GM12878 (cell line): ENCODE data around the gene CFAP157. TPM values are rescaled to one million over a fixed set of nuclear protein-coding genes. Genes with fewer than 3 reads are reported as not detected.

ENCODE experiments used
- ATAC-seq: fragments of 200-7000 bp; cut with Tn5 transposase; 3 replicates; pipeline ENCODE4 v1.9.1; 2020; ENCODE audit warnings: mild to moderate bottlenecking, moderate library complexity
- BruUV-seq: library from RNA; stranded (reverse); fragments of 400-500 nt; replicated peaks from 2 replicates; lab custom pipeline; 2021; lab: Mats Ljungman, UMichigan
- CTCF ChIA-PET: fragments of 300-600 bp; sonication (Branson Sonifier 250); formaldehyde crosslinking; extraction: SDS; loops from one replicate; lab custom pipeline; 2021; ENCODE audit warnings: inconsistent platforms; lab: Yijun Ruan, JAX
- POLR2A ChIA-PET: fragments of 350-600 bp; formaldehyde crosslinking; extraction: SDS; loops from one replicate; lab custom pipeline; 2021; ENCODE audit warnings: inconsistent platforms; lab: Charles Lee
- RAD21 ChIA-PET: fragments of 300-600 bp; sonication (Branson Sonifier 250); formaldehyde crosslinking; loops from one replicate; lab custom pipeline; 2023; ENCODE audit warnings: antibody characterized with exemption; ENCODE audit not compliant: unreplicated experiment; lab: Charles Lee
- SMC1A ChIA-PET: fragments of 300-600 bp; sonication (Branson Sonifier 250); formaldehyde crosslinking; loops from one replicate; lab custom pipeline; 2023; ENCODE audit not compliant: unreplicated experiment, uncharacterized antibody; lab: Charles Lee
- DNase-seq: peaks from one replicate; pipeline ENCODE4 v3.0.0-alpha.2; 2011; ENCODE audit warnings: low read depth, low spot score
- FAIRE-seq: peaks from 3 replicates; lab custom pipeline; 2011; peaks lifted over from hg19 to GRCh38; lab: Jason Lieb, UNC
- H2AFZ ChIP-seq: 2 replicates; pipeline ENCODE4 v1.6.0; 2011; ENCODE audit warnings: low read depth, low read length, control low read depth; ENCODE audit not compliant: control insufficient read depth
- H3K27ac ChIP-seq: 2 replicates; pipeline ENCODE4 v1.5.1; 2011; ENCODE audit warnings: control low read depth; ENCODE audit not compliant: control insufficient read depth, insufficient read depth
- H3K27me3 ChIP-seq, 2 experiments: replicated peaks in 1 of 2; 2 replicates each; pipeline versions ENCODE4 v1.6.0 to v1.6.1; 2011; ENCODE audit warnings: low read length in 1 of 2; ENCODE audit not compliant: control insufficient read depth in 2 of 2, insufficient read depth in 2 of 2
- H3K36me3 ChIP-seq, 2 experiments: 2 replicates each; pipeline ENCODE4 v1.5.1; 2011; ENCODE audit warnings: low read length in 1 of 2; ENCODE audit not compliant: control insufficient read depth in 2 of 2, insufficient read depth in 2 of 2
- H3K4me1 ChIP-seq: 2 replicates; pipeline ENCODE4 v1.6.1; 2011; ENCODE audit warnings: mild to moderate bottlenecking, low read length, moderate library complexity, mixed read lengths; ENCODE audit not compliant: control insufficient read depth, insufficient read depth
- H3K4me2 ChIP-seq: 2 replicates; pipeline ENCODE4 v1.6.0; 2011; ENCODE audit warnings: control low read depth; ENCODE audit not compliant: control insufficient read depth, insufficient read depth
- H3K4me3 ChIP-seq: fragments of 200-600 bp; sonication (generic); 2 replicates; pipeline ENCODE4 v1.5.1; 2016
- H3K79me2 ChIP-seq: 2 replicates; pipeline ENCODE4 v1.6.0; 2011; ENCODE audit warnings: low read length; ENCODE audit not compliant: control insufficient read depth, insufficient read depth
- H3K9ac ChIP-seq: 2 replicates; pipeline ENCODE4 v1.8.0; 2011; ENCODE audit warnings: low read length, control low read depth, mixed read lengths; ENCODE audit not compliant: control insufficient read depth, insufficient read depth
- H3K9me3 ChIP-seq: replicated peaks from 3 replicates; pipeline ENCODE4 v1.5.1; 2011; ENCODE audit warnings: mild to moderate bottlenecking, low read length; ENCODE audit not compliant: control insufficient read depth, insufficient read depth
- H4K20me1 ChIP-seq: 2 replicates; pipeline ENCODE4 v1.6.0; 2011; ENCODE audit not compliant: control insufficient read depth, insufficient read depth
- JUNB ChIP-seq: IDR thresholded peaks from 2 replicates; pipeline ENCODE4 v1.6.1; 2016; ENCODE audit warnings: antibody characterized with exemption, mild to moderate bottlenecking
- KLF5 ChIP-seq: fragments of 450-650 bp; IDR thresholded peaks from 2 replicates; pipeline ENCODE4 v1.6.1; 2014; ENCODE audit warnings: mild to moderate bottlenecking; ENCODE audit not compliant: partially characterized antibody
- MEF2B ChIP-seq: fragments of 450-650 bp; IDR thresholded peaks from 2 replicates; pipeline ENCODE4 v1.6.1; 2018; ENCODE audit warnings: mild to moderate bottlenecking, moderate library complexity; ENCODE audit not compliant: partially characterized antibody, poor library complexity, severe bottlenecking
- POLR2AphosphoS2 ChIP-seq: IDR thresholded peaks from 2 replicates; pipeline ENCODE4 v1.6.1; 2011; ENCODE audit warnings: low read depth, mild to moderate bottlenecking, low read length, improper control_type of control experiment, moderate library complexity
- RELA ChIP-seq: fragments of 450-650 bp; IDR thresholded peaks from 2 replicates; pipeline ENCODE4 v1.8.0; 2014; ENCODE audit warnings: borderline replicate concordance; ENCODE audit not compliant: partially characterized antibody
- SMAD1 ChIP-seq: fragments of 450-650 bp; IDR thresholded peaks from 2 replicates; pipeline ENCODE4 v1.6.1; 2018; ENCODE audit warnings: mild to moderate bottlenecking, low read depth; ENCODE audit not compliant: partially characterized antibody
- SRF ChIP-seq, 2 experiments: IDR thresholded peaks; 2 replicates each; pipeline ENCODE4 v1.6.1; 2011; ENCODE audit warnings: low read depth in 2 of 2, low read length in 2 of 2, mild to moderate bottlenecking in 1 of 2, moderate library complexity in 1 of 2
- TCF12 ChIP-seq: IDR thresholded peaks from 2 replicates; pipeline ENCODE4 v1.6.1; 2011; ENCODE audit warnings: low read depth, mild to moderate bottlenecking, low read length
- USF1 ChIP-seq: IDR thresholded peaks from 2 replicates; pipeline ENCODE4 v1.6.1; 2011; ENCODE audit warnings: borderline replicate concordance, low read depth, mild to moderate bottlenecking, moderate library complexity, mixed read lengths, low read length; ENCODE audit not compliant: insufficient read depth; ENCODE audit errors: extremely low read length
- ZNF274 ChIP-seq: IDR thresholded peaks from one replicate; pipeline ENCODE4 v1.8.0; 2011; ENCODE audit not compliant: insufficient read length, insufficient read depth
- ZNF384 ChIP-seq: IDR thresholded peaks from 2 replicates; pipeline ENCODE4 v1.6.1; 2012; ENCODE audit warnings: low read depth, mild to moderate bottlenecking, low read length, improper control_type of control experiment, borderline replicate concordance
- WGBS: methylation state at CpG from one replicate; pipeline ENCODE4 v1.1.6; 2016; ENCODE audit warnings: low lambda C conversion rate; ENCODE audit not compliant: insufficient replicate concordance, insufficient coverage; ENCODE audit errors: missing lambda C conversion rate; 5-methylcytosine and 5-hydroxymethylcytosine counted together
- in situ Hi-C: fragments of 300-500 bp; cut with MboI; formaldehyde crosslinking; loops from 9 replicates; pipeline ENCODE4 v1.14.3; 2018; ENCODE audit warnings: mixed read lengths
- intact Hi-C: fragments of 100-400 bp; cut with micrococcal nuclease; formaldehyde crosslinking; loops from one replicate; pipeline ENCODE4 v1.14.2; 2022; ENCODE audit not compliant: unreplicated experiment
- polyA plus RNA-seq, 11 experiments: library from polyadenylated mRNA; depleted of rRNA in 4 of 11; unstranded in 6 of 11; stranded (reverse) in 5 of 11; fragments of >200 nt; fragmentation: Nextera tagmentation in 4 of 11; fragmentation: Illumina TruSeq in 1 of 11; extraction: Ambion mirVana in 4 of 11; extraction: Trizol in 1 of 11; gene quantifications; 1 replicate in 1 of 11; 2 replicates in 10 of 11; pipeline versions ENCODE4 v1.2.1 to v1.2.3, GENCODE V29; 2011 to 2016; ENCODE audit warnings: inconsistent platforms in 2 of 11, missing spikeins in 2 of 11, low read depth in 1 of 11
- total RNA-seq, 4 experiments: library from RNA; depleted of rRNA in 3 of 4; stranded (reverse); fragments of >200 nt in 3 of 4; fragmentation: Illumina TruSeq in 1 of 4; extraction: Trizol in 1 of 4; gene quantifications; 2 replicates each; pipeline versions ENCODE4 v1.2.1 to v1.2.3, GENCODE V29; 2013 to 2021
- TF ChIP-seq, protein P1 (sequence below): IDR thresholded peaks from 2 replicates; pipeline ENCODE4 v1.6.1; 2012; ENCODE audit warnings: low read depth, low read length, improper control_type of control experiment

CFAP157 gene
- total and polyA plus RNA-seq, 10 of the 15 experiments (the other 5 are each of a cell fraction or from before 2014, with no cell fraction given), result 0.08 to 0.72 TPM; not detected in 8

DNA sequence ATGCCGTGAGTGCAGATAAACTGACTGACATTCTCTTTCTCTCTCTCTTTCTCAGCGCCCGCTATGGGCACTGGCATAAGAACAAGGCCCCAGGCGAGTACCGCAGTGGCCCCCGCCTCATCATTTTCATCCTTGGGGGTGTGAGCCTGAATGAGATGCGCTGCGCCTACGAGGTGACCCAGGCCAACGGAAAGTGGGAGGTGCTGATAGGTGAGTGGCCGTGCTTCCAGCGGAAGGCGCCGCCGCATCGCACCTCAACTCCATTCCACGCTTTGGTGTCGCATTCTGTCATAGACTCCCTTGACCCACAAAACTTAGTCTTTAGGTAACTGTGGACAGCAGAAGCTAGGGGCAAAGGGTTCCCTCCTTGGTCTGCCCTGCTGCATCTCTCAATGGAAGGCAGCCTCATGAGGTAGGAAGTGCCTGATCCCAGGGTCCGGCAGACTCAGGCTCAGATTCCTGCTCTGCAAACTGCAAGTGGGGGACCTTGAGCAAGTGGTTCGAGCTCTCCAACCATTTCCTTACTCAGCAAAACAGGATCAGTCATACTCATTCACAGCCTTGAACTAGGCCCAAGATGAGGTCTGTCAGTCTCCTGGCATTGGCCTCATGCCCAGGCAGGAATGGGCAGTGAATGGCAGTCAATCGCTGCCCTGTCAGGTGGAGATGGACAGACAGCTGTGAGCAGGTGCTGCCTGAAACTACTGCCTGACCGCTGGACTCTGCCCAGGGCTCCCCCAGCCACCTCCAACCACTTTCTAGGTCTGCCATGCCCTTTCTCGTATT lies 24.2 kb upstream of the CFAP157 start (continued):
- TF ChIP-seq SRF (IDR thresholded peaks at IDR 0.05; ENCODE audit: low read depth in 2 of 2, low read length in 2 of 2) (no peak), ZNF384 (no peak), POLR2AphosphoS2 (no peak)

- H2AFZ ChIP-seq, result no peak overlapping the region
- in situ Hi-C loops, result no loop called here
- RAD21 ChIA-PET, result interaction anchor here (0.7 kb wide), 1 partner anchor 324 kb away, joined by 3 read pairs; no protein-coding TSS in a partner anchor
These were observed 23.1 kb upstream of the CFAP157 start for GRCh38 chr9:127683723-127684122.

More at GRCh38 chr9:127683723-127684122, 23.1 kb upstream of the CFAP157 start:
- Histone ChIP-seq H3K4me1 (no peaks in the 10 kb centered on the region), H3K27me3 (peaks cover 0 to 3% of the 10 kb centered on the region in 2 experiments; a peak in 3 of 4 replicates), H3K4me2 (no peak overlapping the region), H3K27ac (no peak overlapping the region), H3K4me3 (no peak overlapping the region), H3K9ac (no peak overlapping the region), H3K9me3 (no peaks in the 10 kb centered on the region), H3K36me3 (no peaks in the 10 kb centered on the region), H4K20me1 (no peaks in the 10 kb centered on the region), H3K79me2 (no peaks in the 10 kb centered on the region)
- ChIA-PET SMC1A (interaction anchor here (0.6 kb wide), 1 partner anchor 943 kb away, joined by 3 read pairs; no protein-coding TSS in a partner anchor), CTCF (interaction anchor here (0.7 kb wide), 1 partner anchor 234 kb away, joined by 3 read pairs; no protein-coding TSS in a partner anchor), POLR2A (no interaction called here)
- ATAC-seq (no peak), FAIRE-seq (no peak), DNase-seq (no peak)
- no peak for TF ChIP-seq SMAD1
- TF ChIP-seq USF1, result no peak
- no peak for TF ChIP-seq MEF2B
- no peak for TF ChIP-seq KLF5
- TF ChIP-seq ZNF274, result no peak
- TF ChIP-seq TCF12, result no peak
- TF ChIP-seq, protein P1, sequence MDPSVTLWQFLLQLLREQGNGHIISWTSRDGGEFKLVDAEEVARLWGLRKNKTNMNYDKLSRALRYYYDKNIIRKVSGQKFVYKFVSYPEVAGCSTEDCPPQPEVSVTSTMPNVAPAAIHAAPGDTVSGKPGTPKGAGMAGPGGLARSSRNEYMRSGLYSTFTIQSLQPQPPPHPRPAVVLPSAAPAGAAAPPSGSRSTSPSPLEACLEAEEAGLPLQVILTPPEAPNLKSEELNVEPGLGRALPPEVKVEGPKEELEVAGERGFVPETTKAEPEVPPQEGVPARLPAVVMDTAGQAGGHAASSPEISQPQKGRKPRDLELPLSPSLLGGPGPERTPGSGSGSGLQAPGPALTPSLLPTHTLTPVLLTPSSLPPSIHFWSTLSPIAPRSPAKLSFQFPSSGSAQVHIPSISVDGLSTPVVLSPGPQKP, result no peak
- no peak for TF ChIP-seq RELA
- TF ChIP-seq JUNB, result no peak
- 37% methylated on average over 5 of the region's 5 CpGs for whole genome bisulfite sequencing
- no TSS peak for BruUV-seq
- intact Hi-C loops, result no loop called here
